ENCODE measurements around the gene C17orf75.
A peak's percentile ranks its signal among the peaks of the same experiment; 100 is the strongest.
"Not testable (repeated sequence)": the region's sequence is repeated elsewhere in the genome, so short reads cannot be mapped to it uniquely, and the experiment has no call there.

C17orf75 gene

GRCh38 chr17:32355649-32356377, 13.8 kb upstream of the C17orf75 start:
- DNase-seq (ENCODE audit: low read depth in 1 of 2, low spot score in 1 of 2): no peak
- H3K4me3 ChIP-seq (replicated peaks; ENCODE audit: insufficient read depth, low read length): no peak overlapping the region
- no peaks in the 10 kb centered on the region for H3K27me3 ChIP-seq (ENCODE audit: insufficient read depth, poor library complexity, severe bottlenecking)
- TF ChIP-seq CTCF (IDR thresholded peaks at IDR 0.05; ENCODE audit: insufficient read depth, low read length) (no peak), REST (IDR thresholded peaks at IDR 0.05; ENCODE audit: insufficient replicate concordance, low read depth) (no peak), GABPA (IDR thresholded peaks at IDR 0.05; ENCODE audit: low read depth) (no peak), SPI1 (IDR thresholded peaks at IDR 0.05; ENCODE audit: borderline replicate concordance, low read depth) (no peak), POLR2AphosphoS5 (IDR thresholded peaks at IDR 0.05; ENCODE audit: low read depth) (no peak)
- no peak overlapping the region for H3K27ac ChIP-seq (replicated peaks)

- not testable (repeated sequence) for H3K27me3 ChIP-seq (ENCODE audit: insufficient read depth, poor library complexity, severe bottlenecking); H3K27ac ChIP-seq (replicated peaks); DNase-seq (ENCODE audit: low read depth in 1 of 2, low spot score in 1 of 2)
- peak overlapping the region; percentile 61 for H3K4me3 ChIP-seq (replicated peaks; ENCODE audit: insufficient read depth, low read length)
These were observed 10.8 kb upstream of the C17orf75 start for GRCh38 chr17:32352734-32353133.

GRCh38 chr17:32350666-32351418, 8.9 kb upstream of the C17orf75 start:
- no peak for TF ChIP-seq SPI1 (IDR thresholded peaks at IDR 0.05; ENCODE audit: borderline replicate concordance, low read depth)
- no peak for TF ChIP-seq REST (IDR thresholded peaks at IDR 0.05; ENCODE audit: insufficient replicate concordance, low read depth)
- no peak for TF ChIP-seq POLR2AphosphoS5 (IDR thresholded peaks at IDR 0.05; ENCODE audit: low read depth)
- no peak for TF ChIP-seq GABPA (IDR thresholded peaks at IDR 0.05; ENCODE audit: low read depth)
- no peak for TF ChIP-seq CTCF (IDR thresholded peaks at IDR 0.05; ENCODE audit: insufficient read depth, low read length)
- Histone ChIP-seq H3K27me3 (ENCODE audit: insufficient read depth, poor library complexity, severe bottlenecking) (no peaks in the 10 kb centered on the region), H3K27ac (replicated peaks) (peak overlapping the region; percentile 98), H3K4me3 (replicated peaks; ENCODE audit: insufficient read depth, low read length) (peak overlapping the region; percentile 61)
- DNase-seq (ENCODE audit: low read depth in 1 of 2, low spot score in 1 of 2): peak in 1 of 2 experiments; percentile 78

GRCh38 chr17:32349854-32350665, 8.1 kb upstream of the C17orf75 start, which contains the start of gene ZNF207:
Gene ZNF207, plus strand, starts transcription at chr17:32350157. Its CDS starts 129 bp downstream, at chr17:32350286.
- peak within 1 kb of the TSS; percentile 61 for H3K4me3 ChIP-seq (replicated peaks; ENCODE audit: insufficient read depth, low read length)
- DNase-seq (ENCODE audit: low read depth in 1 of 2, low spot score in 1 of 2): peak; percentile 91 to 96
- H3K27ac ChIP-seq (replicated peaks): peak within 1 kb of the TSS; percentile 98
- TF ChIP-seq CTCF (IDR thresholded peaks at IDR 0.05; ENCODE audit: insufficient read depth, low read length) (no peak), GABPA (IDR thresholded peaks at IDR 0.05; ENCODE audit: low read depth) (no peak), POLR2AphosphoS5 (IDR thresholded peaks at IDR 0.05; ENCODE audit: low read depth) (peak; percentile 96), SPI1 (IDR thresholded peaks at IDR 0.05; ENCODE audit: borderline replicate concordance, low read depth) (no peak), REST (IDR thresholded peaks at IDR 0.05; ENCODE audit: insufficient replicate concordance, low read depth) (peak; percentile 57)
- no peaks in the 10 kb centered on the region for H3K27me3 ChIP-seq (ENCODE audit: insufficient read depth, poor library complexity, severe bottlenecking)

Measured in HL-60 (cell line).